H1 (cell line): ENCODE data around the gene CEP85L. TPM values are rescaled to one million over a fixed set of nuclear protein-coding genes. Genes with fewer than 3 reads are reported as not detected.

ENCODE experiments used
- CTCF ChIA-PET: fragments of 300-600 bp; sonication (Branson Sonifier 250); formaldehyde crosslinking; loops from one replicate; lab custom pipeline; 2021; ENCODE audit not compliant: partially characterized antibody; lab: Charles Lee
- POLR2A ChIA-PET: fragments of 300-600 bp; sonication (Branson Sonifier 250); formaldehyde crosslinking; loops from one replicate; lab custom pipeline; 2021; ENCODE audit warnings: inconsistent platforms; ENCODE audit not compliant: partially characterized antibody; lab: Charles Lee
- DNase-seq, 2 experiments: peaks; one replicate each; pipeline versions ENCODE4 v3.0.0 to v3.0.0-alpha.2; 2010 to 2022; ENCODE audit warnings: low spot score in 2 of 2, low read depth in 1 of 2, mixed read lengths in 1 of 2
- FAIRE-seq: peaks from 2 replicates; lab custom pipeline; 2011; peaks lifted over from hg19 to GRCh38; lab: Jason Lieb, UNC
- H2AFZ ChIP-seq: 2 replicates; pipeline ENCODE4 v1.8.1; 2012; ENCODE audit warnings: low read length, inconsistent platforms
- H2AK5ac ChIP-seq: 2 replicates; pipeline ENCODE4 v1.6.1; 2013; ENCODE audit warnings: low read depth, low read length
- H2BK120ac ChIP-seq: replicated peaks from 2 replicates; pipeline ENCODE3; 2013; ENCODE audit warnings: low read depth, low read length, inconsistent platforms
- H2BK12ac ChIP-seq: 2 replicates; pipeline ENCODE4 v1.6.1; 2013; ENCODE audit warnings: low read depth, low read length
- H2BK15ac ChIP-seq: 2 replicates; pipeline ENCODE4 v1.6.1; 2013; ENCODE audit warnings: low read length
- H2BK20ac ChIP-seq: 2 replicates; pipeline ENCODE4 v1.6.1; 2013; ENCODE audit warnings: low read length
- H2BK5ac ChIP-seq: 2 replicates; pipeline ENCODE4 v1.6.1; 2013; ENCODE audit warnings: low read depth, low read length
- H3K14ac ChIP-seq: 2 replicates; pipeline ENCODE4 v1.6.1; 2013; ENCODE audit warnings: inconsistent platforms; ENCODE audit not compliant: insufficient read length
- H3K18ac ChIP-seq: 2 replicates; pipeline ENCODE4 v1.6.1; 2013; ENCODE audit warnings: low read length; ENCODE audit errors: extremely low read depth
- H3K23ac ChIP-seq: 2 replicates; pipeline ENCODE4 v1.6.1; 2013; ENCODE audit warnings: inconsistent platforms; ENCODE audit not compliant: insufficient read length
- H3K23me2 ChIP-seq: 2 replicates; pipeline ENCODE4 v1.6.1; 2013; ENCODE audit warnings: low read depth, low read length
- H3K27ac ChIP-seq: 2 replicates; pipeline ENCODE4 v1.6.1; 2011; ENCODE audit warnings: low read depth, low read length, inconsistent platforms
- H3K27me3 ChIP-seq, 4 experiments: replicated peaks in 1 of 4; 1 replicate in 1 of 4; 2 replicates in 3 of 4; pipeline versions ENCODE4 v1.6.1 to v1.8.1; 2011 to 2013; ENCODE audit warnings: low read length in 3 of 4, mild to moderate bottlenecking in 3 of 4, inconsistent platforms in 2 of 4, mixed read lengths in 2 of 4, moderate library complexity in 1 of 4; ENCODE audit not compliant: control insufficient read depth in 3 of 4, insufficient read depth in 3 of 4; ENCODE audit errors: extremely low read depth in 1 of 4
- H3K36me3 ChIP-seq, 4 experiments: 2 replicates each; pipeline versions ENCODE4 v1.6.1 to v1.8.1; 2011 to 2013; ENCODE audit warnings: mild to moderate bottlenecking in 4 of 4, low read length in 3 of 4, moderate library complexity in 2 of 4, control low read depth in 1 of 4, inconsistent platforms in 1 of 4; ENCODE audit not compliant: insufficient read depth in 4 of 4, control insufficient read depth in 2 of 4
- H3K4ac ChIP-seq: replicated peaks from 2 replicates; pipeline ENCODE3; 2013; ENCODE audit warnings: low read length, low read depth, mixed read lengths, inconsistent platforms; ENCODE audit not compliant: insufficient read length
- H3K4me1 ChIP-seq, 4 experiments: replicated peaks in 1 of 4; 1 replicate in 1 of 4; 2 replicates in 3 of 4; pipeline versions ENCODE4 v1.6.1 to v1.8.1; 2011 to 2013; ENCODE audit warnings: low read length in 3 of 4, inconsistent platforms in 2 of 4, mixed read lengths in 1 of 4; ENCODE audit not compliant: insufficient read depth in 4 of 4, control insufficient read depth in 3 of 4
- H3K4me2 ChIP-seq, 2 experiments: 2 replicates each; pipeline versions ENCODE4 v1.6.1 to v1.8.1; 2011 to 2013; ENCODE audit warnings: low read depth in 2 of 2, low read length in 2 of 2, control low read depth in 1 of 2, inconsistent platforms in 1 of 2, mild to moderate bottlenecking in 1 of 2; ENCODE audit not compliant: insufficient read depth in 1 of 2
- H3K4me3 ChIP-seq, 4 experiments: fragments of 200-600, 300-600 bp in 1 of 4; sonication (generic), shearing (Covaris generic), sonication (Bioruptor Twin) in 1 of 4; 2 replicates each; pipeline versions ENCODE4 v1.5.1 to v1.8.1; 2011 to 2016; ENCODE audit warnings: low read length in 4 of 4, low read depth in 3 of 4, control low read depth in 2 of 4, inconsistent platforms in 2 of 4, mild to moderate bottlenecking in 2 of 4, mixed read lengths in 1 of 4, moderate library complexity in 1 of 4; ENCODE audit not compliant: insufficient read depth in 2 of 4; ENCODE audit errors: extremely low read depth in 1 of 4
- H3K56ac ChIP-seq: replicated peaks from 2 replicates; pipeline ENCODE3; 2013; ENCODE audit warnings: low read depth, mild to moderate bottlenecking, mixed read lengths, low read length, inconsistent platforms; ENCODE audit not compliant: insufficient read length
- H3K79me1 ChIP-seq: 2 replicates; pipeline ENCODE4 v1.6.1; 2013; ENCODE audit warnings: low read depth, low read length, control low read depth
- H3K79me2 ChIP-seq, 2 experiments: 2 replicates each; pipeline versions ENCODE4 v1.6.1 to v1.8.1; 2012 to 2013; ENCODE audit warnings: low read length in 2 of 2, mild to moderate bottlenecking in 2 of 2, inconsistent platforms in 1 of 2; ENCODE audit not compliant: insufficient read depth in 2 of 2, control insufficient read depth in 1 of 2
- H3K9ac ChIP-seq, 4 experiments: replicated peaks in 1 of 4; 1 replicate in 1 of 4; 2 replicates in 3 of 4; pipeline versions ENCODE4 v1.6.1 to v1.8.1; 2011 to 2013; ENCODE audit warnings: low read depth in 3 of 4, low read length in 3 of 4, control low read depth in 2 of 4, mild to moderate bottlenecking in 2 of 4, moderate library complexity in 2 of 4, inconsistent platforms in 1 of 4; ENCODE audit errors: extremely low read depth in 1 of 4
- H3K9me3 ChIP-seq, 2 experiments: 2 replicates each; pipeline versions ENCODE4 v1.6.1 to v1.8.1; 2012 to 2013; ENCODE audit warnings: mild to moderate bottlenecking in 2 of 2, moderate library complexity in 2 of 2, control low read depth in 1 of 2, inconsistent platforms in 1 of 2, low read depth in 1 of 2, low read length in 1 of 2, mixed read lengths in 1 of 2; ENCODE audit not compliant: insufficient read depth in 2 of 2
- H4K20me1 ChIP-seq, 2 experiments: replicated peaks in 1 of 2; 2 replicates each; pipeline versions ENCODE3 to v1.8.1; 2011 to 2013; ENCODE audit warnings: inconsistent platforms in 2 of 2, low read length in 2 of 2, mild to moderate bottlenecking in 1 of 2; ENCODE audit not compliant: insufficient read depth in 2 of 2, control insufficient read depth in 1 of 2
- H4K5ac ChIP-seq: 2 replicates; pipeline ENCODE4 v1.6.1; 2013; ENCODE audit warnings: low read length, low read depth, mixed read lengths, inconsistent platforms; ENCODE audit not compliant: insufficient read length
- H4K8ac ChIP-seq: 2 replicates; pipeline ENCODE4 v1.8.0; 2013; ENCODE audit warnings: mild to moderate bottlenecking, moderate library complexity, low read length, inconsistent platforms; ENCODE audit not compliant: insufficient read depth; ENCODE audit errors: extremely low read depth
- H4K91ac ChIP-seq: replicated peaks from 2 replicates; pipeline ENCODE3; 2013; ENCODE audit warnings: low read length, mixed read lengths, inconsistent platforms; ENCODE audit not compliant: insufficient read length
- BCL11A ChIP-seq, 2 experiments: IDR thresholded peaks; one replicate each; pipeline ENCODE4 v1.6.1; 2011; ENCODE audit warnings: low read depth in 2 of 2, low read length in 2 of 2, mild to moderate bottlenecking in 2 of 2
- CHD2 ChIP-seq: IDR thresholded peaks from 2 replicates; pipeline ENCODE4 v1.6.1; 2012; ENCODE audit warnings: low read length, improper control_type of control experiment
- EP300 ChIP-seq, 2 experiments: IDR thresholded peaks; 1 replicate in 1 of 2; 2 replicates in 1 of 2; pipeline ENCODE4 v1.6.1; 2011 to 2012; ENCODE audit warnings: low read depth in 2 of 2, low read length in 2 of 2, mild to moderate bottlenecking in 2 of 2, borderline replicate concordance in 1 of 2, inconsistent platforms in 1 of 2, moderate library complexity in 1 of 2
- EZH2 ChIP-seq: fragments of 200-600 bp; sonication (generic); IDR thresholded peaks from 2 replicates; pipeline ENCODE4 v1.7.1; 2012; ENCODE audit warnings: low read depth, mild to moderate bottlenecking, moderate library complexity, low read length, inconsistent platforms; ENCODE audit not compliant: severe bottlenecking
- KDM4A ChIP-seq: IDR thresholded peaks from one replicate; pipeline ENCODE4 v1.7.1; 2012; ENCODE audit warnings: low read depth, mild to moderate bottlenecking, moderate library complexity, low read length, inconsistent platforms; ENCODE audit not compliant: severe bottlenecking
- NANOG ChIP-seq: IDR thresholded peaks from 2 replicates; pipeline ENCODE4 v1.6.1; 2011; ENCODE audit warnings: low read length, low read depth, mild to moderate bottlenecking, inconsistent platforms; ENCODE audit not compliant: insufficient read depth, poor library complexity, severe bottlenecking
- POU5F1 ChIP-seq: IDR thresholded peaks from 2 replicates; pipeline ENCODE4 v1.6.1; 2011; ENCODE audit warnings: low read depth, mild to moderate bottlenecking, low read length, moderate library complexity
- RFX5 ChIP-seq: IDR thresholded peaks from 2 replicates; pipeline ENCODE4 v1.6.1; 2011; ENCODE audit warnings: low read depth, low read length, improper control_type of control experiment, borderline replicate concordance
- RNF2 ChIP-seq: fragments of 200-900, 300-1000 bp; sonication (generic); IDR thresholded peaks from 2 replicates; pipeline ENCODE4 v1.7.1; 2016; ENCODE audit warnings: borderline replicate concordance, low read depth, mild to moderate bottlenecking, antibody characterized with exemption, low read length; ENCODE audit not compliant: poor library complexity, severe bottlenecking; ENCODE audit errors: missing control alignments
- RXRA ChIP-seq: IDR thresholded peaks from 2 replicates; pipeline ENCODE4 v1.6.1; 2011; ENCODE audit warnings: low read depth, mild to moderate bottlenecking, low read length, moderate library complexity; ENCODE audit not compliant: insufficient read depth
- SRF ChIP-seq: IDR thresholded peaks from 2 replicates; pipeline ENCODE4 v1.6.1; 2011; ENCODE audit warnings: mild to moderate bottlenecking, low read depth, low read length, moderate library complexity
- SUZ12 ChIP-seq: fragments of 200-600 bp; sonication (generic); IDR thresholded peaks from 2 replicates; pipeline ENCODE4 v1.6.1; 2012; ENCODE audit warnings: mild to moderate bottlenecking, inconsistent platforms, low read length, moderate library complexity, mixed read lengths
- TCF12 ChIP-seq: IDR thresholded peaks from 2 replicates; pipeline ENCODE4 v1.6.1; 2011; ENCODE audit warnings: low read depth, mild to moderate bottlenecking, low read length
- WGBS, 2 experiments: shearing (Covaris generic) in 1 of 2; methylation state at CpG; one replicate each; pipeline versions ENCODE4 v1.1.6 to v1.1.7; 2013 to 2015; ENCODE audit warnings: low lambda C conversion rate in 2 of 2, mixed read lengths in 2 of 2, inconsistent platforms in 1 of 2, low coverage in 1 of 2, missing lambda C conversion rate in 1 of 2; ENCODE audit not compliant: insufficient replicate concordance in 2 of 2, insufficient coverage in 1 of 2, insufficient read length in 1 of 2; ENCODE audit errors: extremely low coverage in 1 of 2, missing lambda C conversion rate in 1 of 2; 5-methylcytosine and 5-hydroxymethylcytosine counted together
- polyA plus RNA-seq, 7 experiments: library from polyadenylated mRNA; depleted of rRNA in 3 of 7; stranded (reverse) in 5 of 7; unstranded in 2 of 7; fragments of >200 nt in 5 of 7; fragments of 200-250 nt in 2 of 7; gene quantifications; 1 replicate in 5 of 7; 2 replicates in 1 of 7; 4 replicates in 1 of 7; pipeline versions ENCODE4 v1.2.1 to v1.2.3, GENCODE V29; 2011 to 2013; ENCODE audit warnings: missing spikeins in 2 of 7, mixed read lengths in 2 of 7
- total RNA-seq: library from RNA; stranded (reverse); fragmentation: NEBNext Ultra II Directional; extraction: Animal tissue kit (Norgen Biotek cat#: 25700); gene quantifications from 2 replicates; pipeline ENCODE4 v1.2.1, GENCODE V29; 2021

The CEP85L gene
- total and polyA plus RNA-seq, 2 of the 8 experiments (the other 6 are each of a cell fraction or from before 2014, with no cell fraction given): 3.2 to 27.6 TPM

- Histone ChIP-seq H3K4me1 (no peaks in the 10 kb centered on the region), H3K79me1 (no peaks in the 10 kb centered on the region), H3K18ac (no peak overlapping the region), H3K4me2 (no peak overlapping the region), H3K27me3 (no peaks in the 10 kb centered on the region), H2AK5ac (no peak overlapping the region), H4K91ac (no peak overlapping the region), H2AFZ (no peak overlapping the region), H2BK120ac (no peak overlapping the region), H3K56ac (no peak overlapping the region), H3K27ac (no peak overlapping the region), H3K23me2 (peaks cover 2% of the 10 kb centered on the region; the same call in 1 of the 2 replicates), H4K20me1 (no peaks in the 10 kb centered on the region), H2BK20ac (no peak overlapping the region), H3K4ac (no peak overlapping the region), H3K9me3 (no peaks in the 10 kb centered on the region), H3K4me3 (no peak overlapping the region), H2BK12ac (no peak overlapping the region), H3K14ac (no peak overlapping the region), H3K9ac (no peak overlapping the region), H2BK5ac (no peak overlapping the region), H4K8ac (no peak overlapping the region), H3K23ac (no peak overlapping the region), H4K5ac (no peak overlapping the region), H2BK15ac (no peak overlapping the region)
- no peak for FAIRE-seq
- ChIA-PET CTCF (interaction anchor here (0.6 to 1.1 kb wide), 3 partner anchors 19 to 32 kb away, joined by 3 to 4 read pairs (median 3); no protein-coding TSS in a partner anchor), POLR2A (no interaction called here)
- 86% methylated on average over 1 of the region's 1 CpG; no CpG with 5 or more reads in 1 of the 2 experiments for WGBS, 2 experiments
- no peak for DNase-seq
- TF ChIP-seq EP300 (IDR thresholded peaks at IDR 0.05; ENCODE audit: borderline replicate concordance in 1 of 2, low read depth in 2 of 2, low read length in 2 of 2) (no peak), SUZ12 (no peak), CHD2 (no peak), KDM4A (no peak), EZH2 (no peak), TCF12 (no peak), RFX5 (no peak), POU5F1 (no peak), BCL11A (IDR thresholded peaks at IDR 0.05; ENCODE audit: low read depth in 2 of 2, low read length in 2 of 2) (no peak), SRF (no peak), RNF2 (no peak), RXRA (no peak), NANOG (no peak)
- TF ChIP-seq, all 59 proteins: peak for 0
- no peaks in the 10 kb centered on the region for H3K36me3 ChIP-seq
- H3K79me2 ChIP-seq: no peaks in the 10 kb centered on the region
Measured at GRCh38 chr6:118667988-118668387, 16.6 kb upstream of the CEP85L start.
